ENCODE results near the gene TMEM108. TPM values are rescaled to one million over a fixed set of nuclear protein-coding genes. Genes with fewer than 3 reads are reported as not detected.

TMEM108 gene
- total and polyA plus RNA-seq, 4 donors = 0.33 to 3.6 (median 1.3) TPM; not detected in 1

DNA sequence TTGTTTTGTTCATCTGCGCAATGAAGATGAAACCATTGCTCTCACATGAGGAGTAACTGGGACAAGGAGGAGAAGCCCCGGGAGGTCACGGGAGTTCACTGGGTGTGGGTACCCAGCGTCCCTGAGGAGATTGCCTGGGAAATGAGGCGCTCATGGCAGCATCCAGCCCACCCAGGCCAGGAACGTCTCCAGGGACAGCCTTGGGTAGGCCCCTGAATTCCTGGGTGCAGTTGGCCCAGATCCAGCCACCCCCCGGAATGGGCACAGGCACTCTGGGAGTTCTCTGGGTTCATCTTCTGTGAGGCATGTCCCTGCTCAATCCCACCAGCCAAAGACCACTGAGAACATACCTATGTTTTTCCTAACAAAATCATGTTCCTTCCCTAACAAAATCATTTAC, 380.2 kb downstream of the TMEM108 start:
- no peaks in the 10 kb centered on the region for H3K36me3 ChIP-seq (ENCODE audit: control insufficient read depth in 1 of 2, insufficient read depth in 2 of 2, low read length in 1 of 2)
- intact Hi-C loops (cut with DNase I) = no loop called here
- no peaks in the 10 kb centered on the region for H3K4me1 ChIP-seq (ENCODE audit: control insufficient read depth in 1 of 2, insufficient read depth in 2 of 2, low read length in 2 of 2)
- WGBS, 2 donors = 78 to 87% methylated on average over 7 of the region's 7 CpGs
- H3K27me3 ChIP-seq (ENCODE audit: control insufficient read depth in 1 of 2, insufficient read depth in 2 of 2, low read length in 1 of 2) = no peaks in the 10 kb centered on the region
- ATAC-seq (ENCODE audit: low FRiP score) (no peak), DNase-seq (peak in 1 of 2 donors; percentile 65)
- H3K4me3 ChIP-seq (ENCODE audit: low read length in 2 of 2) = no peak overlapping the region
- H3K9me3 ChIP-seq (ENCODE audit: control insufficient read depth, low read length) = no peaks in the 10 kb centered on the region
- H3K27ac ChIP-seq (ENCODE audit: low read depth in 1 of 2, low read length in 2 of 2) = no peak overlapping the region

GRCh38 chr3:133419151-133419909, 381.1 kb downstream of the TMEM108 start:
- ATAC-seq (ENCODE audit: low FRiP score) (no peak), DNase-seq (peak in 1 of 2 donors; percentile 14)
- Histone ChIP-seq H3K27ac (ENCODE audit: low read depth in 1 of 2, low read length in 2 of 2) (no peak overlapping the region), H3K27me3 (ENCODE audit: control insufficient read depth in 1 of 2, insufficient read depth in 2 of 2, low read length in 1 of 2) (no peaks in the 10 kb centered on the region), H3K36me3 (ENCODE audit: control insufficient read depth in 1 of 2, insufficient read depth in 2 of 2, low read length in 1 of 2) (no peaks in the 10 kb centered on the region), H3K9me3 (ENCODE audit: control insufficient read depth, low read length) (no peaks in the 10 kb centered on the region), H3K4me3 (ENCODE audit: low read length in 2 of 2) (no peak overlapping the region), H3K4me1 (ENCODE audit: control insufficient read depth in 1 of 2, insufficient read depth in 2 of 2, low read length in 2 of 2) (no peaks in the 10 kb centered on the region)
- intact Hi-C loops (cut with DNase I) = no loop called here
- WGBS, 2 donors = 90 to 91% methylated on average over 15 of the region's 15 CpGs

GRCh38 chr3:133424937-133425869, 387.0 kb downstream of the TMEM108 start:
- no peak overlapping the region for H3K27ac ChIP-seq (ENCODE audit: low read depth in 1 of 2, low read length in 2 of 2)
- no peaks in the 10 kb centered on the region for H3K36me3 ChIP-seq (ENCODE audit: control insufficient read depth in 1 of 2, insufficient read depth in 2 of 2, low read length in 1 of 2)
- no peak overlapping the region for H3K4me3 ChIP-seq (ENCODE audit: low read length in 2 of 2)
- 85 to 87% methylated on average over 9 of the region's 9 CpGs for WGBS, 2 donors
- intact Hi-C loops (cut with DNase I) = loop anchor here in 1 of 2 donors (5.0 kb wide), 1 partner anchor 698 kb away; no protein-coding TSS in a partner anchor
- DNase-seq (no peak), ATAC-seq (ENCODE audit: low FRiP score) (no peak)
- H3K9me3 ChIP-seq (ENCODE audit: control insufficient read depth, low read length) = no peaks in the 10 kb centered on the region
- no peaks in the 10 kb centered on the region for H3K27me3 ChIP-seq (ENCODE audit: control insufficient read depth in 1 of 2, insufficient read depth in 2 of 2, low read length in 1 of 2)
- H3K4me1 ChIP-seq (ENCODE audit: control insufficient read depth in 1 of 2, insufficient read depth in 2 of 2, low read length in 2 of 2) = no peaks in the 10 kb centered on the region

DNA sequence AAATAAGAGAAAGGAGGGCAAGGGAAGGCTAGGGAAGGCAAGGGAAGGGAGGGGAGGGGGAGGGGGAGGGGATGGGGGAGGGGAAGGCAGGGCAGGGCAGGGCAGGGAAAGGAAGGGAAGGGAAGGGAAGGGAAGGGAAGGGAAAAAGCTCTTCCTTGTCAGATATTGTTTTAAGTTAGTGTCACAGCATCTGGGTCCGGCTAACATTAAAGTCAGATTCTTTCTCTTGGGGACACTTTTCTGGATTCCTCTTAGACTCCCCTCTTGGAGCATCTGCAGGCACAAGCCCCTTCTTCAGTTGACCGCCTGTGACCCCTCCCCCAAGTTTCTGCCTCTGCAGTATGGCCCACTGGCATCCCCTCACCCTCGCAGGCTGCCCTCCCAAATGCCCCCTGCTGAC, 387.7 kb downstream of the TMEM108 start:
- no peak overlapping the region for H3K4me3 ChIP-seq (ENCODE audit: low read length in 2 of 2)
- WGBS, 2 donors = 84 to 88% methylated on average over 3 of the region's 3 CpGs
- no peak overlapping the region for H3K27ac ChIP-seq (ENCODE audit: low read depth in 1 of 2, low read length in 2 of 2)
- H3K4me1 ChIP-seq (ENCODE audit: control insufficient read depth in 1 of 2, insufficient read depth in 2 of 2, low read length in 2 of 2) = no peaks in the 10 kb centered on the region
- no peaks in the 10 kb centered on the region for H3K9me3 ChIP-seq (ENCODE audit: control insufficient read depth, low read length)
- no peaks in the 10 kb centered on the region for H3K36me3 ChIP-seq (ENCODE audit: control insufficient read depth in 1 of 2, insufficient read depth in 2 of 2, low read length in 1 of 2)
- H3K27me3 ChIP-seq (ENCODE audit: control insufficient read depth in 1 of 2, insufficient read depth in 2 of 2, low read length in 1 of 2) = no peaks in the 10 kb centered on the region
- ATAC-seq (ENCODE audit: low FRiP score) (no peak), DNase-seq (no peak)
- intact Hi-C loops (cut with DNase I) = loop anchor here in 1 of 2 donors (2.0 kb wide), 1 partner anchor 697 kb away; no protein-coding TSS in a partner anchor

GRCh38 chr3:133426721-133427120, 388.5 kb downstream of the TMEM108 start:
- ATAC-seq (ENCODE audit: low FRiP score) = no peak
- intact Hi-C loops (cut with DNase I) = loop anchor here in 1 of 2 donors (2.0 kb wide), 1 partner anchor 698 kb away; no protein-coding TSS in a partner anchor
- Histone ChIP-seq H3K27me3 (ENCODE audit: control insufficient read depth in 1 of 2, insufficient read depth in 2 of 2, low read length in 1 of 2) (no peaks in the 10 kb centered on the region), H3K9me3 (ENCODE audit: control insufficient read depth, low read length) (no peaks in the 10 kb centered on the region), H3K4me3 (ENCODE audit: low read length in 2 of 2) (no peak overlapping the region), H3K36me3 (ENCODE audit: control insufficient read depth in 1 of 2, insufficient read depth in 2 of 2, low read length in 1 of 2) (no peaks in the 10 kb centered on the region), H3K4me1 (ENCODE audit: control insufficient read depth in 1 of 2, insufficient read depth in 2 of 2, low read length in 2 of 2) (no peaks in the 10 kb centered on the region), H3K27ac (ENCODE audit: low read depth in 1 of 2, low read length in 2 of 2) (no peak overlapping the region)
- DNase-seq = no peak
- 82 to 89% methylated on average over 2 of the region's 2 CpGs for WGBS, 2 donors

- DNase-seq (no peak), ATAC-seq (ENCODE audit: low FRiP score) (no peak)
- no peaks in the 10 kb centered on the region for H3K36me3 ChIP-seq (ENCODE audit: control insufficient read depth in 1 of 2, insufficient read depth in 2 of 2, low read length in 1 of 2)
- no peaks in the 10 kb centered on the region for H3K27me3 ChIP-seq (ENCODE audit: control insufficient read depth in 1 of 2, insufficient read depth in 2 of 2, low read length in 1 of 2)
- no peak overlapping the region for H3K27ac ChIP-seq (ENCODE audit: low read depth in 1 of 2, low read length in 2 of 2)
- H3K4me3 ChIP-seq (ENCODE audit: low read length in 2 of 2) = no peak overlapping the region
- H3K4me1 ChIP-seq (ENCODE audit: control insufficient read depth in 1 of 2, insufficient read depth in 2 of 2, low read length in 2 of 2) = no peaks in the 10 kb centered on the region
- intact Hi-C loops (cut with DNase I) = no loop called here
- no peaks in the 10 kb centered on the region for H3K9me3 ChIP-seq (ENCODE audit: control insufficient read depth, low read length)
- WGBS, 2 donors = 82 to 84% methylated on average over 12 of the region's 12 CpGs
Measured at GRCh38 chr3:133428552-133428951, 390.4 kb downstream of the TMEM108 start.

DNA sequence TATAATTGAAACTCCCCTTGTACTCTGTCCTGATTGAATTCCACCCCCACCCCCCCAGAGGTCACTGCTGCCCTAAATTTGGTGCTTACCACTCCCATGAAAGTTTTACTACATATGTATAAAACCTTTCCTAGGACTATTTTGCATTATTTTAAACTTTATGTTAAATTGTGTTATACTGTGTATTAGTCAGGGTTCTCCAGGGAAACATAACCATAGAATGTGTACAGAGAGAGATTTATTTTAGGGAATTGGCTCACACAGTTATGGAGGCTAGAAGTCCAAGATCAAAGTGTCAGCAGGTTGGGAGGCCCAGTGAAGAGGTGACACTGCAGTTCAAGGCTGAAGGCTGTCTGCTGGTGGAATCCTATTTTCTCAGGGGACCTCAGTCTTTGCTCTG, 390.9 kb downstream of the TMEM108 start:
- no peak overlapping the region for H3K4me3 ChIP-seq (ENCODE audit: low read length in 2 of 2)
- DNase-seq (no peak), ATAC-seq (ENCODE audit: low FRiP score) (no peak)
- no peak overlapping the region for H3K27ac ChIP-seq (ENCODE audit: low read depth in 1 of 2, low read length in 2 of 2)
- no peaks in the 10 kb centered on the region for H3K9me3 ChIP-seq (ENCODE audit: control insufficient read depth, low read length)
- H3K36me3 ChIP-seq (ENCODE audit: control insufficient read depth in 1 of 2, insufficient read depth in 2 of 2, low read length in 1 of 2) = no peaks in the 10 kb centered on the region
- no peaks in the 10 kb centered on the region for H3K4me1 ChIP-seq (ENCODE audit: control insufficient read depth in 1 of 2, insufficient read depth in 2 of 2, low read length in 2 of 2)
- intact Hi-C loops (cut with DNase I) = no loop called here
- H3K27me3 ChIP-seq (ENCODE audit: control insufficient read depth in 1 of 2, insufficient read depth in 2 of 2, low read length in 1 of 2) = no peaks in the 10 kb centered on the region

DNA sequence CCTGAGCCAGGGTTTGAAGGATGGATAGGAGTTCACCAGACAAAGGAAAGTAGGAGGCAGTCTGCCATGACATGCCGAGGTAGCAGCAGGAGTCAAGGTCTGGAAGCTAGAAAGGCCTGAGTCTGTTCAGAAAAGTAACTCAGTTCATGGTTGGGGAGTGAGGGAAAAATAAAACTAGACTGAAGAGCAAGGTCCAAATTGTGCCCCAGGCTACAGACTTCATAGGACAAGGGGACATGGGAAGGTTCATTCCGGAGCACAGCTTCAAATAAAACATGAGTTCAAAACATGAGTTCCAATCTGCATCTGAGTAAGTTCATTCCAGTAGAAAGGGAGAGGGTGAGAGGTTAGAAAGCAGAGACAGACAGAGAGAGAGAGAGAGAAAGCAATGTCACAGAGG, 401.4 kb downstream of the TMEM108 start:
- DNase-seq (no peak), ATAC-seq (ENCODE audit: low FRiP score) (no peak)
- H3K27me3 ChIP-seq (ENCODE audit: control insufficient read depth in 1 of 2, insufficient read depth in 2 of 2, low read length in 1 of 2) = no peaks in the 10 kb centered on the region
- no peak overlapping the region for H3K4me3 ChIP-seq (ENCODE audit: low read length in 2 of 2)
- intact Hi-C loops (cut with DNase I) = no loop called here
- WGBS, 2 donors = 95 to 97% methylated on average over 2 of the region's 2 CpGs
- H3K27ac ChIP-seq (ENCODE audit: low read depth in 1 of 2, low read length in 2 of 2) = no peak overlapping the region
- no peaks in the 10 kb centered on the region for H3K9me3 ChIP-seq (ENCODE audit: control insufficient read depth, low read length)
- no peaks in the 10 kb centered on the region for H3K4me1 ChIP-seq (ENCODE audit: control insufficient read depth in 1 of 2, insufficient read depth in 2 of 2, low read length in 2 of 2)
- H3K36me3 ChIP-seq (ENCODE audit: control insufficient read depth in 1 of 2, insufficient read depth in 2 of 2, low read length in 1 of 2) = no peaks in the 10 kb centered on the region

Measured in aorta (tissue), 5 donors.